HEK293 (cell line): Measurements from ENCODE around the gene YAF2.
A peak's percentile ranks its signal among the peaks of the same experiment; 100 is the strongest.

Source experiments
- CTCF ChIA-PET: fragments of 350-600 bp; formaldehyde crosslinking; extraction: SDS; loops from one replicate; lab custom pipeline; 2021; ENCODE audit warnings: antibody characterized with exemption; lab: Yijun Ruan, JAX
- POLR2A ChIA-PET: fragments of 300-600 bp; formaldehyde crosslinking; extraction: SDS; loops from one replicate; lab custom pipeline; 2020; ENCODE audit warnings: antibody characterized with exemption, inconsistent platforms; lab: Yijun Ruan, JAX
- H3K27ac ChIP-seq: fragments of 200-500 bp; sonication (Bioruptor generic); 2 replicates; pipeline ENCODE4 v1.5.1; 2014; ENCODE audit warnings: low read depth, low read length, control low read depth, inconsistent platforms; ENCODE audit errors: extremely low read depth
- H3K36me3 ChIP-seq, 2 experiments: fragments of 200-500 bp in 1 of 2; sonication (Bioruptor generic) in 1 of 2; 1 replicate in 1 of 2; 2 replicates in 1 of 2; pipeline ENCODE4 v1.5.1; 2014 to 2017; ENCODE audit warnings: inconsistent platforms in 2 of 2, low read length in 2 of 2; ENCODE audit not compliant: control insufficient read depth in 2 of 2, insufficient read depth in 1 of 2
- H3K4me1 ChIP-seq: fragments of 200-500 bp; sonication (Bioruptor generic); 2 replicates; pipeline ENCODE4 v1.5.1; 2014; ENCODE audit warnings: mild to moderate bottlenecking, low read length, inconsistent platforms; ENCODE audit not compliant: control insufficient read depth, insufficient read depth
- H3K4me3 ChIP-seq: 2 replicates; pipeline ENCODE4 v1.5.1; 2011; ENCODE audit warnings: low read depth, mild to moderate bottlenecking, control low read depth, low read length, moderate library complexity
- H3K9me3 ChIP-seq: fragments of 200-500 bp; sonication (Bioruptor generic); 2 replicates; pipeline ENCODE4 v1.5.1; 2014; ENCODE audit warnings: low read depth, low read length, inconsistent platforms; ENCODE audit not compliant: control insufficient read depth, insufficient read depth
- PRDM1 ChIP-seq: fragments of 450-650 bp; formaldehyde crosslinking; IDR thresholded peaks from 2 replicates; pipeline ENCODE4; 2016; ENCODE audit warnings: missing biosample characterization, missing genetic modification characterization
- PRDM2 ChIP-seq: fragments of 450-650 bp; formaldehyde crosslinking; IDR thresholded peaks from 2 replicates; pipeline ENCODE4 v1.5.1; 2016; ENCODE audit warnings: missing biosample characterization, missing genetic modification characterization, borderline replicate concordance
- PRDM6 ChIP-seq: fragments of 450-650 bp; formaldehyde crosslinking; IDR thresholded peaks from 2 replicates; pipeline ENCODE4 v1.5.1; 2017; ENCODE audit warnings: missing biosample characterization, missing genetic modification characterization
- SP7 ChIP-seq: fragments of 450-650 bp; formaldehyde crosslinking; IDR thresholded peaks from 2 replicates; pipeline ENCODE4 v1.5.1; 2016; ENCODE audit warnings: missing biosample characterization, missing genetic modification characterization
- YY1 ChIP-seq: fragments of 450-650 bp; formaldehyde crosslinking; IDR thresholded peaks from 2 replicates; pipeline ENCODE4 v1.5.1; 2018; ENCODE audit warnings: missing biosample characterization, missing genetic modification characterization
- ZBTB44 ChIP-seq: fragments of 450-650 bp; IDR thresholded peaks from 2 replicates; pipeline ENCODE4 v1.5.1; 2018; ENCODE audit warnings: missing biosample characterization, mild to moderate bottlenecking, missing genetic modification characterization
- ZNF121 ChIP-seq: fragments of 450-650 bp; formaldehyde crosslinking; IDR thresholded peaks from 2 replicates; pipeline ENCODE4 v1.5.1; 2016; ENCODE audit warnings: missing biosample characterization, missing genetic modification characterization
- ZNF2 ChIP-seq: fragments of 450-650 bp; formaldehyde crosslinking; IDR thresholded peaks from 2 replicates; pipeline ENCODE4 v1.5.1; 2016; ENCODE audit warnings: missing biosample characterization, missing genetic modification characterization
- ZNF292 ChIP-seq: fragments of 450-650 bp; formaldehyde crosslinking; IDR thresholded peaks from 2 replicates; pipeline ENCODE4 v1.5.1; 2016; ENCODE audit warnings: low read depth, missing biosample characterization, missing genetic modification characterization, borderline replicate concordance
- ZNF335 ChIP-seq: fragments of 450-650 bp; formaldehyde crosslinking; conservative IDR thresholded peaks from 2 replicates; pipeline ENCODE4 v1.5.1; 2016; ENCODE audit warnings: missing biosample characterization, missing genetic modification characterization
- ZNF391 ChIP-seq: fragments of 450-650 bp; formaldehyde crosslinking; IDR thresholded peaks from 2 replicates; pipeline ENCODE4 v1.5.1; 2016; ENCODE audit warnings: low read depth, missing biosample characterization, missing genetic modification characterization, borderline replicate concordance
- ZNF426 ChIP-seq: fragments of 450-650 bp; formaldehyde crosslinking; IDR thresholded peaks from 2 replicates; pipeline ENCODE4 v1.5.1; 2017; ENCODE audit warnings: missing biosample characterization, missing genetic modification characterization, mild to moderate bottlenecking, inconsistent platforms, moderate library complexity
- ZNF473 ChIP-seq: fragments of 450-650 bp; formaldehyde crosslinking; IDR thresholded peaks from 2 replicates; pipeline ENCODE4 v1.5.1; 2017; ENCODE audit warnings: missing biosample characterization, missing genetic modification characterization
- ZNF488 ChIP-seq: fragments of 450-650 bp; formaldehyde crosslinking; IDR thresholded peaks from 2 replicates; pipeline ENCODE4 v1.5.1; 2016; ENCODE audit warnings: missing biosample characterization, missing genetic modification characterization
- ZNF549 ChIP-seq: fragments of 450-650 bp; IDR thresholded peaks from 2 replicates; pipeline ENCODE4 v1.5.1; 2018; ENCODE audit warnings: missing biosample characterization, missing genetic modification characterization, mild to moderate bottlenecking, inconsistent platforms, moderate library complexity
- ZNF555 ChIP-seq: fragments of 450-650 bp; formaldehyde crosslinking; conservative IDR thresholded peaks from 2 replicates; pipeline ENCODE4 v1.5.1; 2017; ENCODE audit warnings: missing biosample characterization, mild to moderate bottlenecking, missing genetic modification characterization, inconsistent platforms
- ZNF560 ChIP-seq: fragments of 450-650 bp; formaldehyde crosslinking; IDR thresholded peaks from 2 replicates; pipeline ENCODE4 v1.5.1; 2017; ENCODE audit warnings: missing biosample characterization, missing genetic modification characterization, borderline replicate concordance
- ZNF629 ChIP-seq: fragments of 450-650 bp; formaldehyde crosslinking; IDR thresholded peaks from 2 replicates; pipeline ENCODE4 v1.5.1; 2017; ENCODE audit warnings: missing biosample characterization, missing genetic modification characterization
- ZNF701 ChIP-seq: fragments of 450-650 bp; formaldehyde crosslinking; IDR thresholded peaks from 2 replicates; pipeline ENCODE4 v1.5.1; 2016; ENCODE audit warnings: missing biosample characterization, missing genetic modification characterization
- ZNF768 ChIP-seq: fragments of 450-650 bp; formaldehyde crosslinking; IDR thresholded peaks from 2 replicates; pipeline ENCODE4 v1.5.1; 2018; ENCODE audit warnings: missing biosample characterization, mild to moderate bottlenecking, missing genetic modification characterization
- TF ChIP-seq, protein P1 (sequence below): fragments of 450-650 bp; formaldehyde crosslinking; IDR thresholded peaks from 2 replicates; pipeline ENCODE4 v1.5.1; 2017; ENCODE audit warnings: missing biosample characterization, missing genetic modification characterization
- TF ChIP-seq, protein P2 (sequence below): fragments of 450-650 bp; formaldehyde crosslinking; IDR thresholded peaks from 2 replicates; pipeline ENCODE4; 2016; ENCODE audit warnings: missing biosample characterization, missing genetic modification characterization

The YAF2 gene

DNA sequence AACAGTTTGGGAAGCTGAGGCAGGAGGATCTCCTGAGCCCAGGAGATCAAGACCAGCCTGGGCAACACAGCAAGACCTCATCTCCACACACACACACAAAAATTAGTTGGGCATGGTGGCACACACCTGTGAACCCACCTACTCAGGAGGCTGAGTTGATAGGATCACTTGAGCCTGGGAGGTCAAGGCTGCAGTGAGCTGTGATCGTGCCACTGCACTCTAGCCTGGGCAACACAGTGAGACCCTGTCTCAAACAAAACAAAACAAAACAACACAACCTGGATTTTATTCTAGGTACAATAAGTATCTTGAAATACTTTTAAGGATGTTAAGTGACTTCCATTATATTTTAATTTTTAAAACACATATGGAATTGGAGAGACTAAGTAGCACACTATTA, 45.8 kb downstream of the YAF2 start:
- Histone ChIP-seq H3K9me3 (no peaks in the 10 kb centered on the region), H3K4me1 (peaks cover 14% of the 10 kb centered on the region), H3K27ac (no peak overlapping the region), H3K4me3 (no peak overlapping the region), H3K36me3 (peaks cover 0 to 13% of the 10 kb centered on the region in 2 experiments; a peak in 1 of 3 replicates)
- CTCF ChIA-PET, result no interaction called here
- POLR2A ChIA-PET, result no interaction called here
- no peak for TF ChIP-seq ZBTB44 (tag by site-specific recombination)
- TF ChIP-seq ZNF121 (tag by site-specific recombination), result peak; percentile 51; the same call in 1 of the 2 replicates

GRCh38 chr12:42190376-42190775, 47.7 kb downstream of the YAF2 start:
- Histone ChIP-seq H3K4me1 (0 out of 2 replicates have a peak, but pooled peaks cover 7% of the 10 kb centered on the region), H3K4me3 (no peak overlapping the region), H3K36me3 (peaks cover 0 to 13% of the 10 kb centered on the region in 2 experiments; a peak in 1 of 3 replicates), H3K9me3 (no peaks in the 10 kb centered on the region), H3K27ac (no peak overlapping the region)
- POLR2A ChIA-PET, result no interaction called here
- CTCF ChIA-PET, result interaction anchor here (0.6 to 0.7 kb wide), 2 partner anchors 142 to 964 kb away, joined by 3 to 5 read pairs; no protein-coding TSS in a partner anchor
- TF ChIP-seq, protein P1, sequence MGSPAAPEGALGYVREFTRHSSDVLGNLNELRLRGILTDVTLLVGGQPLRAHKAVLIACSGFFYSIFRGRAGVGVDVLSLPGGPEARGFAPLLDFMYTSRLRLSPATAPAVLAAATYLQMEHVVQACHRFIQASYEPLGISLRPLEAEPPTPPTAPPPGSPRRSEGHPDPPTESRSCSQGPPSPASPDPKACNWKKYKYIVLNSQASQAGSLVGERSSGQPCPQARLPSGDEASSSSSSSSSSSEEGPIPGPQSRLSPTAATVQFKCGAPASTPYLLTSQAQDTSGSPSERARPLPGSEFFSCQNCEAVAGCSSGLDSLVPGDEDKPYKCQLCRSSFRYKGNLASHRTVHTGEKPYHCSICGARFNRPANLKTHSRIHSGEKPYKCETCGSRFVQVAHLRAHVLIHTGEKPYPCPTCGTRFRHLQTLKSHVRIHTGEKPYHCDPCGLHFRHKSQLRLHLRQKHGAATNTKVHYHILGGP, result peak; percentile 96
- TF ChIP-seq ZNF292 (tag by site-specific recombination) (no peak), ZNF335 (tag by site-specific recombination) (no peak), YY1 (tag by site-specific recombination) (no peak), ZNF426 (tag by site-specific recombination) (no peak), ZNF701 (tag by site-specific recombination) (no peak), ZNF488 (tag by site-specific recombination) (no peak), ZNF2 (tag by site-specific recombination) (no peak), ZNF629 (tag by site-specific recombination) (no peak), ZNF768 (no peak), PRDM6 (tag by site-specific recombination) (peak; percentile 83), ZNF560 (tag by site-specific recombination) (no peak), PRDM1 (tag by site-specific recombination) (0 out of 2 replicates have a peak, but pooled peaks have one; percentile 43), PRDM2 (tag by site-specific recombination) (no peak), ZNF473 (tag by site-specific recombination) (no peak), ZNF549 (no peak), SP7 (tag by site-specific recombination) (no peak), ZNF555 (tag by site-specific recombination) (no peak), ZNF391 (tag by site-specific recombination) (no peak)
- TF ChIP-seq, protein P2, sequence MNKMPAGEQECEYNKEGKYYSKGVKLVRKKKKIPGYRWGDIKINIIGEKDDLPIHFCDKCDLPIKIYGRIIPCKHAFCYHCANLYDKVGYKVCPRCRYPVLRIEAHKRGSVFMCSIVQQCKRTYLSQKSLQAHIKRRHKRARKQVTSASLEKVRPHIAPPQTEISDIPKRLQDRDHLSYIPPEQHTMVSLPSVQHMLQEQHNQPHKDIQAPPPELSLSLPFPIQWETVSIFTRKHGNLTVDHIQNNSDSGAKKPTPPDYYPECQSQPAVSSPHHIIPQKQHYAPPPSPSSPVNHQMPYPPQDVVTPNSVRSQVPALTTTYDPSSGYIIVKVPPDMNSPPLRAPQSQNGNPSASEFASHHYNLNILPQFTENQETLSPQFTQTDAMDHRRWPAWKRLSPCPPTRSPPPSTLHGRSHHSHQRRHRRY (tag by site-specific recombination), result no peak
